ENCODE results near the gene CAMLG.

The CAMLG gene

DNA sequence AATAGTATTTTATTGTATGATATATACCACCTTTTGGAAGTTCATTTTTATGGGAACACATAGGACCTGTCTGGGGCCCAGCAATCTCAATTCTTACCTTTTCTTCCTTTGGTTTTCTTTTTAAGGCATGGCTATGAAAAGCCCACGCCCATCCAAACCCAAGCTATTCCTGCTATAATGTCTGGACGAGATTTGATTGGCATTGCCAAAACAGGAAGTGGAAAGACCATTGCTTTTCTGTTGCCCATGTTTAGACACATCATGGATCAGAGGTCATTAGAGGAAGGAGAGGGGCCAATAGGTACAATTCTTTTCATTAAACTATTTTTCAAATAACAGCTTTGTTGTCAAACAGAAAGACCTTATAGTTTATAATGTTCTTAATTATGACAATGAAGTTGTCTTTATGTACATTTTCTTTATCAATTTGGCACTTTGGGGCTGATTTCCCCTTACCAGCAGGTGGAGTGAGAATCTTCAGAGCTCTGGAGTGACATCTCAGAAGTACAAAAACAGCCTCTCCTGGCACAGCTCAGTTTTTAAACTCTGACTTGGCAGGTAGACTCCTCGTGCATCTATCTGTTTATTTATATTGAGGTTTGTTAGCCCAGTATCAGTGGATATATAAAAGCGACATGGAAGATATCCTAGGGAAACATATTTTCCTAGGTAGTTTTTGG lies 46.0 kb downstream of the CAMLG start:
- no peak for DNase-seq (ENCODE audit: low read depth)

DNA sequence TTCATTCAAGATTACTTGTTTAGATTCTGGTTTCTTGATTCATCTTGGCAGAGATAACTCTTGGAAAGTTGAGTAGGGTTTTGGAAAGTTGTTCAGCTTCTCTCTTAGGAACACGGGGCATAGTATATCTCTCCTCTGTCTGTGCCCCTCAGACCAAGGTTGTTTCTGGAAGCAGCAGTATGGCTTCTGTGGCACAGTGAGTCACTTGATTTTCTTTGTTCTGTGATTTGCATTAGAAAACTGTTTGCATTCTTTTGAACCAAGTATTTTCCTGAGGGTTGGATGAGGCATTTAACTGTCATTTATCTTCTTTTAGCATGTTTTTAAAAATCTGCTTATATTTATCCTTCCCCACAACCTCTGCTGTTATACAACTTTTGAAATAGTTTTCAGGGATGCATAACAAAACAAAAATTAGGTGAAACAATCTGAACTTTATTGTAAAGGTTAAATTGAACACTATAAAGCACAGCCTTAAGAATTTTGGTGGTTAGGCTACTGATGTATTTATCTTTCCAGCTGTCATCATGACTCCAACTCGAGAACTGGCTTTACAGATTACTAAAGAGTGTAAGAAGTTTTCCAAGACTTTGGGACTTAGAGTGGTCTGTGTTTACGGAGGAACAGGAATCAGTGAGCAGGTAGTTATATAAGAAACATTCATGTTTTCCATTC lies 46.7 kb downstream of the CAMLG start:
- no peak for DNase-seq (ENCODE audit: low read depth)

DNA sequence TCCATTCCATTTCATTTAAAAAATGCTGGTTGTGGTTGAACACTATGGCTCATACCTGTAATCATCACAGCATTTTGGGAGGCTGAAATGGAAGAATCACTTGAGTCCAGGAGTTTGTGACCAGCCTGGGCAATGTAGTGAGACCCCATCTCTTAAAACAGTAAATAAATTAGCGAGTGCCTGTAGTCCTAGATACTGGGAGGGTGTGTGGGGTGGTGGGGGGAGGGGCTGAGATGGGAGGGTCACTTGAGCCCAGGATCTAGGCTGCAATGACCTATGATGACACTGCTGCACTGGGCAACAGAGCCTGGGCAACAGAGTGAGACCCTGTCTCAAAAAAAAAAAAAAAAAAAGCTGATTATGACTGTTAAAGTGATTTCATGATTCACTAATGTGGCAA lies 49.3 kb downstream of the CAMLG start:
- DNase-seq (ENCODE audit: low read depth), result no peak

- DNase-seq (ENCODE audit: low read depth), result no peak
Measured at GRCh38 chr5:134791580-134791979, 53.2 kb downstream of the CAMLG start.

- DNase-seq (ENCODE audit: low read depth), result no peak
Measured at GRCh38 chr5:134792286-134792685, 53.9 kb downstream of the CAMLG start.

DNA sequence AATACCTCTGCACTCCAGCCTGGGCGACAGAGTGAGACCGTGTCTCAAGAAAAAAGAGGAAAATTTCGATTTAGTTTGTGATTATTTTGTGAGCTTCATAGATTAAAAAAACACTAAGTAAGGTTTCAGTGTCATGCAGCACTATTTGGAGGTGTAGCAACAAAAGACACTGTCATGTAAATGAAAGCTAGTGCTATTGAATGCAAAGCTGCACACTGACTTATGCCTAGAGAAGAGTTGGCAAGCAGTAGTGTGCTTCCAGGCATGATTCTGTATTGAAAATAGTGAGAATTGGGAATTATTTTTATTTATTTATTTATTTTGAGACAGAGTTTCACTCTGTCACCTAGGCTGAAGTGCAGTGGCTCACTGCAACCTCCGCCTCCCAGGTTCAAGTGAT lies 54.8 kb downstream of the CAMLG start:
- no peak for DNase-seq (ENCODE audit: low read depth)

DNA sequence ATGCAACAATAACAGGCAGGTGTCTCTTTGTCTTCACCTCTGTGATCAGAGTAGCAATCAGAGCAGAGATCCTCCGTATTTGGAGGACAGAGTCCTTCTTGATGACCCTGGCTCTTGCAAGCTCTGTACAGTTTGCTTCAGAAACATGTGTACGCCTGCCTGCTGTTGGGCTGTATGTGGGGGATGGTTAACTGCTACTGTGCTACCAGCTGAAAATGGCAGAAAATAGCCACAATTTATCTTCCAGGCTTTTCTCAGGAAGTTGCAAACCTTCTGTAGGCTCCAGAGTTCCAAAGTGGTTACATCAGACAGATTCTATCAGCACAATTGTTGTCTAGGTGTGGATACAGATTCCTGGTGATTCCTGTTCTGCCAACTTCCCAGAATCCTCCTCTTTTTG lies 55.7 kb downstream of the CAMLG start:
- no peak for DNase-seq (ENCODE audit: low read depth)

- DNase-seq (ENCODE audit: low read depth), result no peak
Measured at GRCh38 chr5:134794819-134795218, 56.5 kb downstream of the CAMLG start.

DNA sequence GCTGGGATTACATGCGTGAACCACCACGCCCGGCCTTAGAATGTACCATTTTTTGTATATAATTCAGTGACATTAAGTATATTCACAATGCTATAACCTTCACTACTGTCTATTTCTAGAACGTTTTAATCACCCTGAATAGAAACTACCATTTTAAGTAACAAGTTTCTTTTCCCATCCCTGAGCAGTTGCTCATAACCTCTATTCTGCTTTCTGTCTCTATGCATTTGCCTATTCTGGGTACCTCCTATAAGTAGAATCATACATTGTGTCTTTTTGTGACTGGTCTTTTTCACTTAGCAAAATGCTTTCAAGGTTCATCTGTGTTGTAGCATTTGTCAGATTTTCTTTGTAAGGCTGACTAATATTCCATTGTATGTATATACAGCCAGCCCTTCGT lies 60.1 kb downstream of the CAMLG start:
- DNase-seq (ENCODE audit: low read depth), result no peak

Data from stimulated activated CD8-positive, alpha-beta memory T cell treated with anti-CD3 and anti-CD28 coated beads, Interleukin-12 subunit alpha, Interleukin-12 subunit beta, amount 100 ng/mL, for 4 hours (primary cell).